ENCODE data around the gene EHF.

The EHF gene

GRCh38 chr11:34706709-34707461 lies 86.0 kb downstream of the EHF start:
- DNase-seq (ENCODE audit: insufficient read length, low spot score), result no peak
- no peak for TF ChIP-seq POLR2A (IDR thresholded peaks at IDR 0.05; ENCODE audit: low read depth, low read length)
- FAIRE-seq, result no peak

DNA sequence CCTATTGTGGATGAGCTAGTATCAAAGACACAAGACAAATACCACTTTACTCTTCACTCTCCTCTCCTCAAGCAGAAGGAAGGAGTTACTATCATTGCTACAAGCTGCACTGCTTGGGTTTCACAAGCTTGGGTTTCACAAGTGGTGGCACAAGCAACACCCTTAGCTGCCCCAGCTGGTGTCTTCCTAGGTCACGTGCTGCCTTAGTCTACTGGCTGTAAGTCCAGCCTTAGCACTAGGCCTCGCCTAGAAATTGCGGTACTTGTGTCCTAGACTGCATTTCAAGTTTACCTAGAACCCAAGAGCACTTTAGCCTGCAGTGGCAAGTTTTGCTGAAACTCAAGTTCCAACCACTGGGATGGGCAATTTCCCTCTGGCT lies 86.6 kb downstream of the EHF start:
- FAIRE-seq (no peak), DNase-seq (ENCODE audit: insufficient read length, low spot score) (no peak)
- no peak for TF ChIP-seq POLR2A (IDR thresholded peaks at IDR 0.05; ENCODE audit: low read depth, low read length)
